CD4-positive, alpha-beta T cell treated with Interleukin-17A for 1 hour (primary cell): Measurements from ENCODE around the gene ULK4.

Source experiments
- DNase-seq: peaks from one replicate; pipeline ENCODE4 v3.0.0-alpha.2; 2020

Gene ULK4

DNA sequence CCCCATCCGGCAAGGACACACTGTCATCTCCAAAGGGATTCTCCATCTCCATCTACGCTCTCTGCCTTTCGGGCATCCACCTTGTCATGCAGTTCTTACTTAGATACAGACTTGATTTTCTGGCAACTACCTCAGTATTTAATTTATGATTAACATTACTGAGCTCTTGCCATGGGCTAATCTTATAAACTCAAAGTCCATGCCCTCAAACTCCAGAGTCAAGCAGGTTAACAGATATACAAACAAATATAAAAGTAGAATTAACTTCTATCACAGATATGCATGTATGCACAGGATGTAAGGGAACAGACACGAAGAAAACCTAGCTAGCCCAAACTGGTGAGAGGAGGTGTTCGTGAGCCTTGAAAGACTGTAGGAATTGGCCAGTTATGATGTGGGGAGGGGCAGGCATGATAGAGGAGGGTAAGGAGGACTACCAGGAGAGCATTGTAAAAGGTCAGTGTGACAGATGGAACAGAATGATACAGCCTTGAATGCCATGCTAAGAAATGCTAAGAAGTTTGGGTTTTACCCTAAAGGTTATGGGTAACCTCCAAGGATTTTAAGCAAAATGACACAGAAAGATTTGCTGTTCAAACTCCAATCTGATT lies 334.3 kb downstream of the ULK4 start:
- DNase-seq, result no peak

DNA sequence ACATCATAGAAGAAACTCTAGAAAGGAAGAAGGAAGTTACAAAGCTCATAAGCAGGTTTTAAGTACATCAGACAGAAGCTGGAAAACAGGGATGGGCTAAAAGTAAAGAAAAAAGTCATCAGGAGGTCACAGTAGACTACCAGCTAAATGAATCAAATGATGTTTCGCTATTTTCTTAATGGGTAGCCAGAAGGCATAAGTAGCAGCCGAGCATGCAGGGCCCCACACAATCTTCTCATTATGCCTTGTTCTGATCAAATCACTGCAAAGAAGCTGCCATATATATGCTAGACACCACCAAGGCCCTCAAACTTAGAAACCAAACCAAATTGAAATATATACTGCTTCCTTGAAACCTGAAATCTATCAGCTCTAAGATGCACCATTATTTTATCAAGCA lies 349.1 kb downstream of the ULK4 start:
- no peak for DNase-seq

DNA sequence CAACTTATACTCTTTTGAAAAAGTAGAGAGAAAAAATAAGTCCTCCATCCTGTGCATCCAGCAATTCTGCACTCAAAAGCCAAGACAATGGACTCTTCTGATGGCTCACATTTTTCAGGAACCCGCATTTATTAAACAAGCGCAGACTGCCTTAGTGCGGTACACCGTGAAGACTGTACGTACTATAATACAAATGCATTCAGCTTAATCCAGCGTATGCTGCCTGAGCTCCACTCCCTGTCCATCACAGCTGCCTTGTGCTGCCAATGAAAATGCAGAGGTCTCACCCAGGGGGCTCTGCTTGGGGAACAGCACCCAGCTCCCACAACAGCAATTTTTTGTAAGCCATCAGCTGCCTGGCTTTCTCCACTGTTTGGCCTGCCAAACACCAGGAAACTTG lies 350.9 kb downstream of the ULK4 start:
- DNase-seq, result no peak

DNA sequence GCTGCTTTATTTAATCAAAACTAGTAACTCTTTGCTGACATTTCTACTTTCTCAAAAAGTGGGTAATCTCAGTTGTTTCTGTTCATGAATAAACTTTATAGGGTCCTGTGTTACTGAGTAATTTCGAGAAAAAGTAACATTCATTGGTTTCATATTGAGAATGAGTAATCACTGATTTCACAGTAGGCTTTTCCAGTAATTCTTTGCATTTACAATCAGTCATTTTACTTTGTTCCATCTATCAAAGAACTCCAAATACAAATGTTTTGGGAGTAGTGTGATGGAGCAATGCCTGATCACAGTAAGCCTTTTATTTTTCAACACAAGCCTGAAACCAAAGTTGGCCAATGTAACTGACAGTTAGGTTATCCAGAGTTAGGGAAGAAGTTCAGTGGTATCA lies 353.6 kb downstream of the ULK4 start:
- DNase-seq, result no peak

DNA sequence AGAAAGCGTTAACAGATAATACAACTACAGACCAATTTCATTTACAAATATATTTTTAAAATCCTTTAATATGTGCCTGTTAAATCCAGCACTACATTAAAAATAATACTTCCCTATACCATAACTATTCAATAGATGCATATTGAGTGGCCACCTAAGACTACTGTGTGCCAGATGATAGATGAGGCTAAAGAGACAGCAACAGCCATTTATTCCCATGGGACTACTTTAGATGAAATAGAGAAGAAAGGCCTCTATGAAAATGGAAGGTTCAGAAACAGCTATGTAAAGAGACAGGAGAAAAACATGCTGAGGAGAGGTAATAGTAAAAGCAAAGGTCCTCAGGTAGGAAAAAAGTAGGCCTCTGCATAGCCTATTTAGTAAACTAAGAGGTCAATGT lies 358.1 kb downstream of the ULK4 start:
- no peak for DNase-seq

- DNase-seq, result no peak
These were observed 359.8 kb downstream of the ULK4 start for GRCh38 chr3:41602121-41602520.

DNA sequence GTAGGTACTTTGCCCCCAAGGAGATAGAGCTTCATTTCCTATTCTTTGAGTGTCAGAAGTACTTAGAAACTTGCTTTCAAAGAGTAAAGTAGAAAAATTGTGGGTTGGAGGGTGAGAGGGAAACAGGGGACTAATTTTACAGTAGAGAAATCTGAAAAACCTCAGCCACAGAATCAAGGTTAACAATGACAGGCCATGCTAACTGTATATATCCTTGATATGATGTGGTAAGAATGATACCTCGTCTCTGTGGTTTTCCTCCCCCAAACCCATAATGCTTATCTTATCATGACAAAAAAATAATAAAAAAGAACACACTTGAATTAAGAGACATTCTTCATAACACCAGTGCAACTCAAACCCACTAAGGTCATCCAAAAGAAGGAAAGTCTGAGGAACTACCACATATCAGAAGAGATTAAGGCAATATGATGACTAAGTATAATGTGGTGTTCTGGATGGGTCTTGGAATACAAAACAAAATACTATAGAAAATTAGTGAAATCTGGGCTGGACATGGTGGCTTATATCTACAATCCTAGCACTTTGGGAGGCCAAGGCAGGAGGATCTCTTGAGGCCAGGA lies 360.4 kb downstream of the ULK4 start:
- DNase-seq, result no peak

- DNase-seq, result no peak
These were observed 361.3 kb downstream of the ULK4 start for GRCh38 chr3:41600616-41601015.

- no peak for DNase-seq
These were observed 362.8 kb downstream of the ULK4 start for GRCh38 chr3:41599127-41599484.

- DNase-seq, result no peak
These were observed 363.3 kb downstream of the ULK4 start for GRCh38 chr3:41598402-41599126.

GRCh38 chr3:41593774-41594173 lies 368.1 kb downstream of the ULK4 start:
- no peak for DNase-seq

- DNase-seq, result no peak
These were observed 369.0 kb downstream of the ULK4 start for GRCh38 chr3:41592753-41593510.

DNA sequence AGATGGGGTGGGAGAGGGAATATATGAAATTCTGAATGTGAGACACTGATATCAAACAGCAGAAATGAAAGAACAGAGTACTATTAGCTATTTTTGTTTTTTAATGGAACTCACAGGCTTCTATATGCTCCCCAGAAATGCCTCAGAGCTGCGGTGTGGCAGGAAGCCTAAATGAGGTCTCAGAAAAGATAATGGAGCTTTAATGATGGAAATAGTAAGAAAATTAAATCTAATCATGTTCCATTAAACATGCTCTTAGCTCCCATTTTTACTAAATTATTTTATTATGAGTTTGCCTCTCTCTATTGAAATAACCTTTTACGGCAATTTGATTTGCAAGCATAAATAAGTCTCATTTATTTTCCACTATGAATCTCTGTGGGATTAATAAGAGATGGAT lies 378.9 kb downstream of the ULK4 start:
- no peak for DNase-seq

GRCh38 chr3:41581700-41582099 lies 380.2 kb downstream of the ULK4 start:
- no peak for DNase-seq

GRCh38 chr3:41580274-41580959 lies 381.5 kb downstream of the ULK4 start:
- no peak for DNase-seq

DNA sequence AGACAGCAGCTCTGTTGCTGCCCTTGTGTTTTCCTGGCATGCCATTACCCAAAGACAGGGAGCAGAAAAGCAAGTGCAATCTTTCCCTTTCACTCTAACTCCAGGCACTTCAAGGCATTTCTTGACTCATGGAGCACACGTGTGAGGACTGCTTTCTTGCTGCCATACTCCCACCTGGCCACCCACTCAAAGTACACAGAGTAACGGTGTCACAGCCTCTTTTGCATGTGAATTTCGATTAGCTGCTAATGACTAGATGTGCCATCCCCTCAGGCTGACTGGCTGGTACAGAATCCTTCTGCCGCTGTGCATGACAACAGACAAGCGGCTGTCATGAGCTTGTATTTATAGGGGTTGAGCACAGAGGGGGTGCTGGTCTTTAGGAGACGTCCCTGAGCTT lies 382.0 kb downstream of the ULK4 start:
- DNase-seq, result no peak

DNA sequence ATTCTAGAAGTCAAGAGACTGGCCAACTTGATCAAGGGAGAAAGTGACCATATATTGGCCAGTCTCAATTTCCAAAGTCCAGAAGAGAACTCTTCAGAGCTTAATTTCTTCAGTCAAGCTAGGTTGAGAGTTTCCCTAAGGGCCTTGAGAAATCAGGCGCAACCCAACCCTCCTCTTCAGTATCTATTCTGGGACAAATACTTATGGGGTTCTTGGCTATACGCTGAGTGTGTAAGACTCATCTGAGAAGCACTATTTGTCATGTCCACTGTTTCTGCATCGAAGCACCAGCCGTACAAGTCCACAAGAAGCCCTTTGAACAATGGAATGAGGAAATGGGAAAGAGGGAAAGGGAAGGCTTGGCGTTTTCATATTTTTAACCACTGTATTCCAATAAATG lies 383.1 kb downstream of the ULK4 start:
- no peak for DNase-seq

DNA sequence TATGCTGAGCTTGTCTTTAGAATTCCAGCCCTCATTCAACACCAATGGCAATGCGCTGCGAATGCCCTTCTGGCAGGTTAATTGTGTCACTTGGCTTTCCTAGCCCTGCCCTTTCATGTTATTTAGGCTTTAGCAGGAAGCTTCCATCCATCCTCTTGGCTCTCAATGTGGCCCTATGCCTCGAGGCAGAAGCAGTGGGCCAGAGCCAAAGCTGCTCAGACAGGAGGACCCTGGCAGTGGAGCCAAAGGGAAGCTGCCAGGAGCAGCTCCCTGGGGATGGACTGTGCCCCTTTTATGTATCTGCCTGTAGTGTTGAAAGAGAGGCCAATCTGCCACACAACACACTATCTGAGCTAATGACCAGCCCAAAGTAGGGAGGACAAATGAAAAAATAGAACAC lies 386.2 kb downstream of the ULK4 start:
- no peak for DNase-seq

DNA sequence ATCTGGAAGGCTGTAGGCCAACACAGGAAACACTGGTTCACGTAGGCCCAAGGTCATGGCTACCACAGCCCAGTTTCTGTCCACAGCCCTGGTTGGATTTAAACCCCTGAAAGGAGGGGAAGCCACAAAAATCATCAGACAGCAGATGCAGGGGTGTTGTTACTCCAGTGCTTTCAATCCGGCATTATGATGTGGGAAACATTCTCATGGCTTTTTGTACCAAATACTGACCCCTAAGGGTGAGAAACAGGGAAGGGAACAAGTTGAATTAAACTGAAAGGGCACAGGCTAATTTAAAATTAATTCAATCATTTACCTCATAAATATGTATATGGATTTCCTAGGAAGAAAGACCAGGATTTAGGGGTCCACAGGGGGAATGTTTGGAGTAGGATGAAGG lies 387.0 kb downstream of the ULK4 start:
- no peak for DNase-seq

DNA sequence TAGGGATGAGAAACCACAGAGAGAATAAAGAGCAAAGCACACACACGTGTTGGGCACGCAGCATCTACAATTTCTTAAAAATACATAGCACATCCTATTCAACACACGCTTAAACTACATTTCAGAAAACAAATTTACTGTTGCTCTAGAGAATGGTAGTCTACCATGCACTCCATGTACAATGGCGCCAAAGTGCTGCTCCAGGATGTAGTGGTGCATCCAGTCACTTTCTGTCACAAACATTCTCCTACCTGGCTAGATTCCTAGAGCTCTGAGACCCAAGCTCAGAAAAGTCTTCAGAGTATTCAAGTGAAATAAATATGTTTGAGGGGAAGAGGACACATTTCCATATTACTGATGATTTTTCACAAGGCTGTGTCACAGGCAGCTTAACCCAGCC lies 388.3 kb downstream of the ULK4 start:
- DNase-seq, result no peak

DNA sequence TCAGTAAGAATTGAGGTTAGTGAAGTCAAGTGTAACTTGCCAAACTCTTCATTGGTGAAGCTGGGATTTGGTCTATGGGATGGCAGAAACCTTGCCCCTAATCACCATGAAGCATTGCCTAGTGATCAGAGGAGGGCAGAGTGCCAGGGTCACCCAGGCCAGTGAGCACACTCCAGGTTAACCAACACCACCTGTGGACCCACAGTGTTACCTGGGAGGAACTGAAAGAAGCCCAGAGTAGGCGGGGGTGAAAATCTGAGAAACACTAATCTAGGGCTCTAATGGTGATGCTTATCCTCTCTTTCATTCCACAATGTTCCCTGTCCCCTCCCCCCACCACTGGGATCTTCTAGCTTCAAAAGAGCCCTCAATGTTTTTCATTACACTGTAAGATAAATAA lies 389.8 kb downstream of the ULK4 start:
- DNase-seq, result no peak

GRCh38 chr3:41569632-41570305 lies 392.1 kb downstream of the ULK4 start:
- DNase-seq, result no peak
